ENCODE results near the gene RSF1.
A peak's percentile ranks its signal among the peaks of the same experiment; 100 is the strongest.

RSF1 gene

GRCh38 chr11:77821349-77821851, 878 bp upstream of the RSF1 start:
- peak overlapping the region; percentile 93 for H3K9ac ChIP-seq (ENCODE audit: low read depth, low read length)
- H3K4me1 ChIP-seq (ENCODE audit: insufficient read depth, low read length) = no peaks in the 10 kb centered on the region
- H3K9me3 ChIP-seq (ENCODE audit: control insufficient read depth, insufficient read depth, low read length) = no peaks in the 10 kb centered on the region
- no peaks in the 10 kb centered on the region for H3K36me3 ChIP-seq (ENCODE audit: insufficient read depth, low read length)

DNA sequence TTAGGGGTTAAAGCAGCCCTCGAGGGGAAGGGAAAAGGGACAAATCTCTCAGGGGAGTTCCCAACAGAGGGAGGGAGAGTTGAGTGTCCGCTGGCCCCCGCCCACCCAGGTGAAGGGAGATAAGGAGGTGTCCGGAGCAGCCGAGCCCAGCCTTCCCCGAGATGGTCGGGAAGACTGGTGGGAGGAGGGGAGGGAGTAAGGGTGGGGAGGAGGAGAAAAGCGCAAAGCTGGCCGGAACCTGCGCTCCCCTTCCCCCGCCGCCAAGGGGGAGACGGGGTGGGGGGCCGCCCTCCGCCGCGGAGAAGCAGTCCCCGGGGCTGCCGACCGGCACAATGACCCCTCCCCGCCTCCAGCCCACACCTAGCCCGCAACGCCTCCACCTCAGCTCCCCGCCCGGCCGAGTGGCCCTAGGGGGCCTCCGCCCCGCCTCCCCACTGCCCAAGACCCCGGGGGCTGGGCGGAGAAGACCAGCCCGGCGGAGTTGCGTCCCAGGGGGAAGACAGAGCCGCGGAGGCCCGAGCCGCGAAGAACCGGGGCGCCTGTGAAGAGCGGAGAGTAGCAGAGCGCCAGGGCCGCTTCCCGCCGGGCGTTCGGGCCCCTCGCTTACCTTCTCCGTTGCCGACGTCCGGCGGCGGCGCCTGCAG, 479 bp downstream of the RSF1 start:
- no peaks in the 10 kb centered on the region for H3K4me1 ChIP-seq (ENCODE audit: insufficient read depth, low read length)
- no peaks in the 10 kb centered on the region for H3K9me3 ChIP-seq (ENCODE audit: control insufficient read depth, insufficient read depth, low read length)
- no peaks in the 10 kb centered on the region for H3K36me3 ChIP-seq (ENCODE audit: insufficient read depth, low read length)

GRCh38 chr11:77819411-77819920, 1.1 kb downstream of the RSF1 start:
- no peaks in the 10 kb centered on the region for H3K36me3 ChIP-seq (ENCODE audit: insufficient read depth, low read length)

More for the DNA sequence above, 479 bp downstream of the RSF1 start:
- peak overlapping the region; percentile 93 for H3K9ac ChIP-seq (ENCODE audit: low read depth, low read length)

GRCh38 chr11:77815459-77815858, 5.1 kb downstream of the RSF1 start:
- Histone ChIP-seq H3K36me3 (ENCODE audit: insufficient read depth, low read length) (peaks cover 4% of the 10 kb centered on the region; the same call in 1 of the 2 replicates), H3K9me3 (ENCODE audit: control insufficient read depth, insufficient read depth, low read length) (0 out of 2 replicates have a peak, but pooled peaks cover 3% of the 10 kb centered on the region), H3K4me1 (ENCODE audit: insufficient read depth, low read length) (no peaks in the 10 kb centered on the region), H3K9ac (ENCODE audit: low read depth, low read length) (no peak overlapping the region)

More at GRCh38 chr11:77819411-77819920, 1.1 kb downstream of the RSF1 start:
- Histone ChIP-seq H3K4me1 (ENCODE audit: insufficient read depth, low read length) (no peaks in the 10 kb centered on the region), H3K9ac (ENCODE audit: low read depth, low read length) (peak overlapping the region; percentile 93), H3K9me3 (ENCODE audit: control insufficient read depth, insufficient read depth, low read length) (0 out of 2 replicates have a peak, but pooled peaks cover 3% of the 10 kb centered on the region)

GRCh38 chr11:77814848-77815247, 5.7 kb downstream of the RSF1 start:
- H3K9ac ChIP-seq (ENCODE audit: low read depth, low read length) = no peak overlapping the region
- H3K4me1 ChIP-seq (ENCODE audit: insufficient read depth, low read length) = no peaks in the 10 kb centered on the region
- peaks cover 4% of the 10 kb centered on the region; the same call in 1 of the 2 replicates for H3K36me3 ChIP-seq (ENCODE audit: insufficient read depth, low read length)
- H3K9me3 ChIP-seq (ENCODE audit: control insufficient read depth, insufficient read depth, low read length) = 0 out of 2 replicates have a peak, but pooled peaks cover 3% of the 10 kb centered on the region

DNA sequence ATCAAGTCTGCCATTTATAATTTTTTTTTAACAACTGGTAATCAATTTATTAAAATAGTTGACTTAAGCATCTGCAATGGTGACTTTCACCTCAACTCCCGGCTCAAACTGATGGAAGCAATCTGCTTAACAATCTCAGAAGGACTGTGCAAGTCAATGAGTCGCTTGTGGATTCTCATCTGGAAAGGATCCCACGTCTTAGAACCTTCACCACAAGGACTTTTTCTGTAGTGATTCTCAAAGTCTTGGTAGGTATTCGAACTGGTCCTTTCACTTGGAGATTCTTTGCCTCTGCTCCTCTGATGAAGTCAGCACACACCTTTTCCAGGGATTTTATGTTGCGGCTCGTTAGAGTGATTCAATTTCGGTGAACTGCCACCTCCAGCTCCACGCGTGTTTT, 7.3 kb downstream of the RSF1 start:
- peaks cover 4% of the 10 kb centered on the region; the same call in 1 of the 2 replicates for H3K36me3 ChIP-seq (ENCODE audit: insufficient read depth, low read length)
- H3K4me1 ChIP-seq (ENCODE audit: insufficient read depth, low read length) = no peaks in the 10 kb centered on the region
- H3K9me3 ChIP-seq (ENCODE audit: control insufficient read depth, insufficient read depth, low read length) = 0 out of 2 replicates have a peak, but pooled peaks cover 3% of the 10 kb centered on the region
- no peak overlapping the region for H3K9ac ChIP-seq (ENCODE audit: low read depth, low read length)

GRCh38 chr11:77806993-77807392, 13.5 kb downstream of the RSF1 start:
- no peaks in the 10 kb centered on the region for H3K9me3 ChIP-seq (ENCODE audit: control insufficient read depth, insufficient read depth, low read length)
- no peak overlapping the region for H3K9ac ChIP-seq (ENCODE audit: low read depth, low read length)
- no peaks in the 10 kb centered on the region for H3K4me1 ChIP-seq (ENCODE audit: insufficient read depth, low read length)
- no peaks in the 10 kb centered on the region for H3K36me3 ChIP-seq (ENCODE audit: insufficient read depth, low read length)

GRCh38 chr11:77806415-77806814, 14.1 kb downstream of the RSF1 start:
- no peaks in the 10 kb centered on the region for H3K36me3 ChIP-seq (ENCODE audit: insufficient read depth, low read length)
- H3K9me3 ChIP-seq (ENCODE audit: control insufficient read depth, insufficient read depth, low read length) = no peaks in the 10 kb centered on the region
- no peaks in the 10 kb centered on the region for H3K4me1 ChIP-seq (ENCODE audit: insufficient read depth, low read length)
- H3K9ac ChIP-seq (ENCODE audit: low read depth, low read length) = no peak overlapping the region

- Histone ChIP-seq H3K9me3 (ENCODE audit: control insufficient read depth, insufficient read depth, low read length) (no peaks in the 10 kb centered on the region), H3K4me1 (ENCODE audit: insufficient read depth, low read length) (no peaks in the 10 kb centered on the region), H3K36me3 (ENCODE audit: insufficient read depth, low read length) (no peaks in the 10 kb centered on the region), H3K9ac (ENCODE audit: low read depth, low read length) (no peak overlapping the region)
Measured at GRCh38 chr11:77801477-77801876, 19.0 kb downstream of the RSF1 start.

- H3K4me1 ChIP-seq (ENCODE audit: insufficient read depth, low read length) = no peaks in the 10 kb centered on the region
- no peaks in the 10 kb centered on the region for H3K9me3 ChIP-seq (ENCODE audit: control insufficient read depth, insufficient read depth, low read length)
- H3K36me3 ChIP-seq (ENCODE audit: insufficient read depth, low read length) = no peaks in the 10 kb centered on the region
- H3K9ac ChIP-seq (ENCODE audit: low read depth, low read length) = no peak overlapping the region
Measured at GRCh38 chr11:77800449-77800848, 20.1 kb downstream of the RSF1 start.

- no peaks in the 10 kb centered on the region for H3K4me1 ChIP-seq (ENCODE audit: insufficient read depth, low read length)
- H3K9ac ChIP-seq (ENCODE audit: low read depth, low read length) = no peak overlapping the region
- H3K9me3 ChIP-seq (ENCODE audit: control insufficient read depth, insufficient read depth, low read length) = no peaks in the 10 kb centered on the region
- H3K36me3 ChIP-seq (ENCODE audit: insufficient read depth, low read length) = no peaks in the 10 kb centered on the region
Measured at GRCh38 chr11:77799338-77799737, 21.2 kb downstream of the RSF1 start.

DNA sequence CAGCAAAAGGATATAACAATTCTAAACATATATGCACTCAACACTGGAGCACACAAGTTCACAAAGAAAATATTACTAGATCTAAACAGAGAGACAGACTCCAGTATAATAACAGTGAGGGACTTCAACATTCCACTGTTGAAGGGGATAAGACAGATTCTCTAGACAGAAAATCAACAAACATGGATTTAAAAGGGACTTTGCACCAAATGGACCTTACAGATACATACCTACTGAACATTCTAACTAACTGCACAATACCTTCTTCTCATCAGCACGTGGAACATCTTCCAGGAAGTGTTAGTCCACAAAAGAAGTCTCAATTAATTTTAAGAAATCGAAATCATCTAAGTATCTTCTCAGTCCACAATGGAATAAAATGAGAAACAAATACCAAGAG, 26.6 kb downstream of the RSF1 start:
- no peak overlapping the region for H3K9ac ChIP-seq (ENCODE audit: low read depth, low read length)
- H3K9me3 ChIP-seq (ENCODE audit: control insufficient read depth, insufficient read depth, low read length) = no peaks in the 10 kb centered on the region; the same call in 1 of the 2 replicates

GRCh38 chr11:77791301-77791700, 29.2 kb downstream of the RSF1 start:
- no peak overlapping the region for H3K9ac ChIP-seq (ENCODE audit: low read depth, low read length)
- no peaks in the 10 kb centered on the region; the same call in none of the 2 replicates for H3K4me1 ChIP-seq (ENCODE audit: insufficient read depth, low read length)
- H3K36me3 ChIP-seq (ENCODE audit: insufficient read depth, low read length) = no peaks in the 10 kb centered on the region
- H3K9me3 ChIP-seq (ENCODE audit: control insufficient read depth, insufficient read depth, low read length) = no peaks in the 10 kb centered on the region; the same call in 1 of the 2 replicates

More for the DNA sequence above, 26.6 kb downstream of the RSF1 start:
- Histone ChIP-seq H3K4me1 (ENCODE audit: insufficient read depth, low read length) (no peaks in the 10 kb centered on the region; the same call in 1 of the 2 replicates), H3K36me3 (ENCODE audit: insufficient read depth, low read length) (no peaks in the 10 kb centered on the region)

DNA sequence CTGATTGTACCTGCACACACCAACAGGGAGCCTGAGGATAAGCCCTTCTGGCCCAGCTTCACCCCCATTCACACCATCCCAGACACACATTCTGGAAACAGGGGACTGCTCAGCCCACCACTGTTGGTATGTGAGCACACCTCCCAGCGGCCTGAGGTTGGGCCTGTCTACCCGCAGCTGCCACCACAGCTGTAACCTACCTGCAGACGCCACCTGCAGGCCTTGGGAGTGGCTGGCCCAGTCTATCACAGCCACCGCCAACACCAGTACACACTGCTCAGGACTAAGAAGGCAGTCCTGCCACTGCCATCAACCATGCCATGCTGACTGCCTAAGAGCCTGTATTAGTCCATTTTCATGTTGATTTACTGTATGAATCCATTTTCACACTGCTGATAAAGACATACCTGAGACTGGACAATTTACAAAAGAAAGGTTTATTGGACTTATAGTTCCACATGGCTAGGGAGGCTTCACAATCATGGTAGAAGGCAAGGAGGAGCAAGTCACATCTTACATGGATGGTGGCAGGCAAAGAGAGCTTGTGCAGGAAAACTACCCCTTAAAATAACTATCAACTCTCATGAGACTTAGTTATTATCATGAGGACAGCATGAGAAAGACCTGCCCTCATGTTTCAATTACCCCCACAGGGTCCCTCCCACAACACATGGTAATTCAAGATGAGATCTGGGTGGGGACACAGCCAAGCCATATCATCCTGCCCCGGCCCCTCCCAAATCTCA, 30.6 kb downstream of the RSF1 start:
- Histone ChIP-seq H3K36me3 (ENCODE audit: insufficient read depth, low read length) (no peaks in the 10 kb centered on the region), H3K9me3 (ENCODE audit: control insufficient read depth, insufficient read depth, low read length) (no peaks in the 10 kb centered on the region; the same call in 1 of the 2 replicates), H3K9ac (ENCODE audit: low read depth, low read length) (no peak overlapping the region), H3K4me1 (ENCODE audit: insufficient read depth, low read length) (no peaks in the 10 kb centered on the region; the same call in none of the 2 replicates)

All from ES-I3 (cell line).